ENCODE data around the gene HBEGF. TPM values are rescaled to one million over a fixed set of nuclear protein-coding genes. Genes with fewer than 3 reads are reported as not detected.
"Not testable (repeated sequence)": the region's sequence is repeated elsewhere in the genome, so short reads cannot be mapped to it uniquely, and the experiment has no call there.

HBEGF gene
- total RNA-seq, 1 donor from 2014 or later, result 28.5 TPM

GRCh38 chr5:140356853-140357725 is 10.7 kb upstream of the HBEGF start:
- intact Hi-C loops (cut with micrococcal nuclease), result loop anchor here (1.0 kb wide), 4 partner anchors 11 to 117 kb away; partner anchors contain the start of genes HBEGF and PFDN1
- no peak for DNase-seq (ENCODE audit: low spot score)
- Mint-ChIP-seq H3K9me3 (no peaks in the 10 kb centered on the region), H3K27me3 (ENCODE audit: insufficient read depth) (peaks cover 4% of the 10 kb centered on the region), H3K27ac (no peak overlapping the region), H3K4me3 (peak overlapping the region; percentile 74), H3K36me3 (ENCODE audit: low read depth) (no peaks in the 10 kb centered on the region), H3K4me1 (ENCODE audit: low read depth) (peaks cover 17% of the 10 kb centered on the region)

- Mint-ChIP-seq H3K27me3 (ENCODE audit: insufficient read depth) (peaks cover 8% of the 10 kb centered on the region), H3K36me3 (ENCODE audit: low read depth) (no peaks in the 10 kb centered on the region), H3K4me1 (ENCODE audit: low read depth) (peaks cover 31% of the 10 kb centered on the region), H3K27ac (no peak overlapping the region), H3K4me3 (no peak overlapping the region), H3K9me3 (no peaks in the 10 kb centered on the region)
- DNase-seq (ENCODE audit: low spot score), result no peak
- intact Hi-C loops (cut with micrococcal nuclease), result no loop called here
Measured at GRCh38 chr5:140355546-140355945, 9.1 kb upstream of the HBEGF start.

GRCh38 chr5:140351609-140352334 is 5.4 kb upstream of the HBEGF start:
- DNase-seq (ENCODE audit: low spot score), result peak; percentile 67
- peak overlapping the region; percentile 21 for H3K4me3 Mint-ChIP-seq
- no peaks in the 10 kb centered on the region for H3K9me3 Mint-ChIP-seq
- intact Hi-C loops (cut with micrococcal nuclease), result loop anchor here (1.0 to 2.0 kb wide), 4 partner anchors 8 to 111 kb away; partner anchors contain the start of gene PFDN1
- no peak overlapping the region for H3K27ac Mint-ChIP-seq
- no peaks in the 10 kb centered on the region for H3K36me3 Mint-ChIP-seq (ENCODE audit: low read depth)
- H3K4me1 Mint-ChIP-seq (ENCODE audit: low read depth), result peaks cover 49% of the 10 kb centered on the region
- peaks cover 5% of the 10 kb centered on the region for H3K27me3 Mint-ChIP-seq (ENCODE audit: insufficient read depth)

GRCh38 chr5:140349244-140349643 is 2.8 kb upstream of the HBEGF start:
- no peak for DNase-seq (ENCODE audit: low spot score)
- no peak overlapping the region for H3K27ac Mint-ChIP-seq
- H3K9me3 Mint-ChIP-seq, result no peaks in the 10 kb centered on the region
- peaks cover 5% of the 10 kb centered on the region for H3K27me3 Mint-ChIP-seq (ENCODE audit: insufficient read depth)
- H3K4me1 Mint-ChIP-seq (ENCODE audit: low read depth), result peaks cover 54% of the 10 kb centered on the region
- H3K36me3 Mint-ChIP-seq (ENCODE audit: low read depth), result peaks cover 6% of the 10 kb centered on the region
- H3K4me3 Mint-ChIP-seq, result no peak overlapping the region
- intact Hi-C loops (cut with micrococcal nuclease), result loop anchor here (5.0 kb wide), 2 partner anchors 172 to 242 kb away; partner anchors contain the start of gene CYSTM1

GRCh38 chr5:140348104-140348503 is 1.7 kb upstream of the HBEGF start:
- H3K27ac Mint-ChIP-seq, result no peak overlapping the region
- intact Hi-C loops (cut with micrococcal nuclease), result loop anchor here (5.0 kb wide), 2 partner anchors 171 to 241 kb away; partner anchors contain the start of gene CYSTM1
- peak overlapping the region; percentile 24 for H3K4me3 Mint-ChIP-seq
- peaks cover 5% of the 10 kb centered on the region for H3K27me3 Mint-ChIP-seq (ENCODE audit: insufficient read depth)
- no peak for DNase-seq (ENCODE audit: low spot score)
- peaks cover 7% of the 10 kb centered on the region for H3K36me3 Mint-ChIP-seq (ENCODE audit: low read depth)
- H3K4me1 Mint-ChIP-seq (ENCODE audit: low read depth), result peaks cover 66% of the 10 kb centered on the region
- H3K9me3 Mint-ChIP-seq, result no peaks in the 10 kb centered on the region

- H3K27me3 Mint-ChIP-seq (ENCODE audit: insufficient read depth), result peaks cover 5% of the 10 kb centered on the region
- no peaks in the 10 kb centered on the region for H3K9me3 Mint-ChIP-seq
- H3K4me1 Mint-ChIP-seq (ENCODE audit: low read depth), result peaks cover 73% of the 10 kb centered on the region
- intact Hi-C loops (cut with micrococcal nuclease), result loop anchor here (5.0 kb wide), 2 partner anchors 170 to 240 kb away; partner anchors contain the start of gene CYSTM1
- DNase-seq (ENCODE audit: low spot score), result no peak
- H3K27ac Mint-ChIP-seq, result peak overlapping the region; percentile 41
- H3K36me3 Mint-ChIP-seq (ENCODE audit: low read depth), result peaks cover 15% of the 10 kb centered on the region
- H3K4me3 Mint-ChIP-seq, result peak overlapping the region; percentile 83
Measured at GRCh38 chr5:140347360-140347759, 957 bp upstream of the HBEGF start.

- Mint-ChIP-seq H3K27me3 (ENCODE audit: insufficient read depth) (no peaks in the 10 kb centered on the region), H3K4me3 (peak overlapping the region; percentile 87), H3K36me3 (ENCODE audit: low read depth) (peaks cover 27% of the 10 kb centered on the region), H3K9me3 (no peaks in the 10 kb centered on the region), H3K27ac (peak overlapping the region; percentile 99), H3K4me1 (ENCODE audit: low read depth) (peaks cover 77% of the 10 kb centered on the region)
- intact Hi-C loops (cut with micrococcal nuclease), result loop anchor here (1.0 to 5.0 kb wide), 4 partner anchors 11 to 239 kb away; partner anchors contain the start of gene CYSTM1
- no peak for DNase-seq (ENCODE audit: low spot score)
Measured at GRCh38 chr5:140345919-140346347, 470 bp downstream of the HBEGF start.

- peak overlapping the region; percentile 87 for H3K4me3 Mint-ChIP-seq
- peaks cover 77% of the 10 kb centered on the region for H3K4me1 Mint-ChIP-seq (ENCODE audit: low read depth)
- H3K27ac Mint-ChIP-seq, result peak overlapping the region; percentile 99
- DNase-seq (ENCODE audit: low spot score), result no peak
- H3K27me3 Mint-ChIP-seq (ENCODE audit: insufficient read depth), result no peaks in the 10 kb centered on the region
- H3K9me3 Mint-ChIP-seq, result no peaks in the 10 kb centered on the region
- intact Hi-C loops (cut with micrococcal nuclease), result loop anchor here (5.0 kb wide), 2 partner anchors 168 to 238 kb away; partner anchors contain the start of gene CYSTM1
- H3K36me3 Mint-ChIP-seq (ENCODE audit: low read depth), result peaks cover 31% of the 10 kb centered on the region
Measured at GRCh38 chr5:140344683-140345423, 1.6 kb downstream of the HBEGF start.

- intact Hi-C loops (cut with micrococcal nuclease), result loop anchor here (1.0 kb wide), 1 partner anchor 7 kb away; no protein-coding TSS in a partner anchor
- Mint-ChIP-seq H3K4me1 (ENCODE audit: low read depth) (peaks cover 72% of the 10 kb centered on the region), H3K27ac (peak overlapping the region; percentile 99), H3K4me3 (peak overlapping the region; percentile 87), H3K36me3 (ENCODE audit: low read depth) (peaks cover 34% of the 10 kb centered on the region)
- DNase-seq (ENCODE audit: low spot score); H3K9me3 Mint-ChIP-seq; H3K27me3 Mint-ChIP-seq (ENCODE audit: insufficient read depth): not testable (repeated sequence)
Measured at GRCh38 chr5:140343849-140344248, 2.6 kb downstream of the HBEGF start.

- intact Hi-C loops (cut with micrococcal nuclease), result loop anchor here (1.0 kb wide), 2 partner anchors 8 to 40 kb away; partner anchors contain the start of gene PFDN1
- Mint-ChIP-seq H3K4me1 (ENCODE audit: low read depth) (peaks cover 72% of the 10 kb centered on the region), H3K36me3 (ENCODE audit: low read depth) (peaks cover 38% of the 10 kb centered on the region), H3K27me3 (ENCODE audit: insufficient read depth) (no peaks in the 10 kb centered on the region), H3K9me3 (no peaks in the 10 kb centered on the region), H3K27ac (peak overlapping the region; percentile 99), H3K4me3 (peak overlapping the region; percentile 87)
- DNase-seq (ENCODE audit: low spot score), result no peak
Measured at GRCh38 chr5:140342896-140343295, 3.5 kb downstream of the HBEGF start.

GRCh38 chr5:140342287-140342686 is 4.1 kb downstream of the HBEGF start:
- Mint-ChIP-seq H3K9me3 (no peaks in the 10 kb centered on the region), H3K36me3 (ENCODE audit: low read depth) (peaks cover 43% of the 10 kb centered on the region), H3K27ac (peak overlapping the region; percentile 99), H3K27me3 (ENCODE audit: insufficient read depth) (no peaks in the 10 kb centered on the region), H3K4me1 (ENCODE audit: low read depth) (peaks cover 72% of the 10 kb centered on the region), H3K4me3 (peak overlapping the region; percentile 87)
- peak; percentile 57 for DNase-seq (ENCODE audit: low spot score)
- intact Hi-C loops (cut with micrococcal nuclease), result loop anchor here (1.0 kb wide), 1 partner anchor 39 kb away; the partner anchor contains the start of gene PFDN1

GRCh38 chr5:140341591-140341990 is 4.8 kb downstream of the HBEGF start:
- peaks cover 67% of the 10 kb centered on the region for H3K4me1 Mint-ChIP-seq (ENCODE audit: low read depth)
- H3K9me3 Mint-ChIP-seq, result no peaks in the 10 kb centered on the region
- intact Hi-C loops (cut with micrococcal nuclease), result no loop called here
- DNase-seq (ENCODE audit: low spot score), result no peak
- H3K36me3 Mint-ChIP-seq (ENCODE audit: low read depth), result peaks cover 43% of the 10 kb centered on the region
- H3K4me3 Mint-ChIP-seq, result peak overlapping the region; percentile 87
- peak overlapping the region; percentile 49 for H3K27ac Mint-ChIP-seq
- H3K27me3 Mint-ChIP-seq (ENCODE audit: insufficient read depth), result no peaks in the 10 kb centered on the region

All from activated T-helper 1 cell treated with anti-CD3 and anti-CD28 coated beads, Interleukin-12 subunit alpha, Interleukin-12 subunit beta, Interleukin-2, Interleukin-4 antibody, amounts not matched to agents 30 ng/mL and 10 ng/mL and 1 ng/mL, durations not matched to agents 14 hours and 24 hours and 36 hours (primary cell).